A549 (cell line): Measurements from ENCODE around the gene CDK14. TPM values are rescaled to one million over a fixed set of nuclear protein-coding genes. Genes with fewer than 3 reads are reported as not detected.

Experiments
- ATAC-seq, 2 experiments: fragments of 200-7000 bp in 1 of 2; fragments of >200 bp in 1 of 2; cut with Nextera tagmentation in 1 of 2; cut with Tn5 transposase in 1 of 2; 3 replicates each; pipeline versions ENCODE4 v1.8.0 to v1.9.1; 2018 to 2020; ENCODE audit warnings: mild to moderate bottlenecking in 1 of 2, moderate library complexity in 1 of 2
- CTCF ChIA-PET: fragments of 300-600 bp; sonication (Branson Sonifier 250); formaldehyde crosslinking; extraction: SDS; loops from one replicate; lab custom pipeline; 2021; ENCODE audit warnings: antibody characterized with exemption, inconsistent platforms; lab: Yijun Ruan, JAX
- POLR2A ChIA-PET: fragments of 350-600 bp; formaldehyde crosslinking; extraction: SDS; loops from one replicate; lab custom pipeline; 2021; ENCODE audit warnings: antibody characterized with exemption, inconsistent platforms; lab: Yijun Ruan, JAX
- DNase-seq, 2 experiments: peaks; one replicate each; pipeline versions ENCODE4 v3.0.0 to v3.0.0-alpha.2; 2011 to 2016; ENCODE audit warnings: low read depth in 1 of 2, low spot score in 1 of 2
- FAIRE-seq: peaks from 2 replicates; lab custom pipeline; 2011; peaks lifted over from hg19 to GRCh38; lab: Jason Lieb, UNC
- H3K27ac ChIP-seq, 2 experiments: fragments of >200 bp; sonication (Bioruptor Twin); formaldehyde crosslinking; 3 replicates each; pipeline ENCODE4 v1.5.1; 2016 to 2017
- H3K4me1 ChIP-seq: fragments of >200 bp; sonication (Bioruptor Twin); formaldehyde crosslinking; 3 replicates; pipeline ENCODE4 v1.6.1; 2016
- H3K4me2 ChIP-seq: fragments of >200 bp; sonication (Bioruptor Twin); formaldehyde crosslinking; 3 replicates; pipeline ENCODE4 v1.6.1; 2016
- H3K4me3 ChIP-seq: fragments of >200 bp; sonication (Bioruptor Twin); formaldehyde crosslinking; 3 replicates; pipeline ENCODE4 v1.5.1; 2016
- H3K9me3 ChIP-seq: fragments of >200 bp; sonication (Bioruptor Twin); formaldehyde crosslinking; 3 replicates; pipeline ENCODE4 v1.6.1; 2016
- BHLHE40 ChIP-seq: IDR thresholded peaks from 2 replicates; pipeline ENCODE4 v1.6.1; 2012; ENCODE audit warnings: low read depth, low read length, inconsistent platforms
- CHD2 ChIP-seq: fragments of 150-350 bp; IDR thresholded peaks from 2 replicates; pipeline ENCODE4 v1.6.1; 2014; ENCODE audit warnings: low read length; ENCODE audit not compliant: partially characterized antibody
- CHD4 ChIP-seq: fragments of 200-600 bp; sonication (generic); IDR thresholded peaks from 2 replicates; pipeline ENCODE4 v1.6.1; 2016; ENCODE audit warnings: antibody characterized with exemption, mild to moderate bottlenecking, borderline replicate concordance
- ELK1 ChIP-seq: fragments of 150-350 bp; IDR thresholded peaks from 2 replicates; pipeline ENCODE4 v1.6.1; 2014; ENCODE audit warnings: low read depth, mild to moderate bottlenecking, low read length
- EP300 ChIP-seq, 2 experiments: fragments of >200 bp; sonication (Bioruptor Twin); formaldehyde crosslinking; IDR thresholded peaks; 2 replicates in 1 of 2; 3 replicates in 1 of 2; pipeline ENCODE4 v1.6.1; 2016 to 2017
- FOSL2 ChIP-seq, 2 experiments: fragments of 450-650 bp in 1 of 2; fragments of >200 bp in 1 of 2; sonication (Bioruptor Twin) in 1 of 2; formaldehyde crosslinking; IDR thresholded peaks; 2 replicates each; pipeline versions ENCODE4 v1.5.0 to v1.6.1; 2016 to 2020; ENCODE audit warnings: mild to moderate bottlenecking in 1 of 2, moderate library complexity in 1 of 2
- FOXS1 ChIP-seq: fragments of 250-450 bp; sonication (Bioruptor Pico); IDR thresholded peaks from 2 replicates; pipeline ENCODE4 v1.5.0; 2020; ENCODE audit warnings: mild to moderate bottlenecking, moderate library complexity
- GATA3 ChIP-seq: IDR thresholded peaks from 2 replicates; pipeline ENCODE4 v1.6.1; 2012; ENCODE audit warnings: borderline replicate concordance
- HDAC2 ChIP-seq: fragments of 200-600 bp; sonication (generic); IDR thresholded peaks from 2 replicates; pipeline ENCODE4 v1.6.1; 2016
- HES2 ChIP-seq: fragments of >200 bp; sonication (Bioruptor Twin); formaldehyde crosslinking; IDR thresholded peaks from 2 replicates; pipeline ENCODE4 v1.6.1; 2016
- HOXA7 ChIP-seq: fragments of 250-450 bp; sonication (Bioruptor Pico); IDR thresholded peaks from 2 replicates; pipeline ENCODE4 v1.5.0; 2020; ENCODE audit warnings: mild to moderate bottlenecking, moderate library complexity
- HOXB5 ChIP-seq: fragments of 250-450 bp; sonication (Bioruptor Pico); IDR thresholded peaks from 2 replicates; pipeline ENCODE4 v1.5.0; 2020; ENCODE audit warnings: mild to moderate bottlenecking, moderate library complexity
- JUN ChIP-seq, 2 experiments: fragments of >200 bp; sonication (Bioruptor Twin); formaldehyde crosslinking; IDR thresholded peaks; 2 replicates in 1 of 2; 3 replicates in 1 of 2; pipeline ENCODE4 v1.6.1; 2016 to 2017
- KDM1A ChIP-seq: fragments of 200-600 bp; sonication (generic); IDR thresholded peaks from 2 replicates; pipeline ENCODE4 v1.6.1; 2016; ENCODE audit warnings: low read depth, mild to moderate bottlenecking
- KDM5A ChIP-seq: fragments of 200-600 bp; sonication (generic); IDR thresholded peaks from 2 replicates; pipeline ENCODE4 v1.6.1; 2016; ENCODE audit warnings: antibody characterized with exemption, mild to moderate bottlenecking
- NFE2L2 ChIP-seq: fragments of 150-350 bp; conservative IDR thresholded peaks from 2 replicates; pipeline ENCODE4 v1.6.1; 2014; ENCODE audit warnings: low read length
- NPAS2 ChIP-seq: fragments of 250-450 bp; sonication (Bioruptor Pico); IDR thresholded peaks from 2 replicates; pipeline ENCODE4 v1.8.0; 2022; ENCODE audit warnings: mild to moderate bottlenecking, moderate library complexity, borderline replicate concordance
- POLR2AphosphoS2 ChIP-seq: conservative IDR thresholded peaks from 2 replicates; pipeline ENCODE4 v1.6.1; 2012; ENCODE audit warnings: low read length, improper control_type of control experiment, inconsistent platforms
- RAD21 ChIP-seq, 2 experiments: fragments of >200 bp in 1 of 2; sonication (Bioruptor Twin) in 1 of 2; formaldehyde crosslinking in 1 of 2; IDR thresholded peaks in 1 of 2; conservative IDR thresholded peaks in 1 of 2; 2 replicates in 1 of 2; 3 replicates in 1 of 2; pipeline ENCODE4 v1.6.1; 2012 to 2018; ENCODE audit warnings: inconsistent platforms in 1 of 2
- RCOR1 ChIP-seq: fragments of 150-350 bp; IDR thresholded peaks from 2 replicates; pipeline ENCODE4 v1.6.1; 2014; ENCODE audit warnings: antibody characterized with exemption, low read length, low read depth
- REST ChIP-seq: fragments of 200-600 bp; sonication (generic); IDR thresholded peaks from 2 replicates; pipeline ENCODE4 v1.6.1; 2016; ENCODE audit warnings: antibody characterized with exemption, mild to moderate bottlenecking, moderate library complexity
- RNF2 ChIP-seq: fragments of 200-600 bp; sonication (generic); IDR thresholded peaks from 2 replicates; pipeline ENCODE4 v1.6.1; 2016; ENCODE audit warnings: low read depth, mild to moderate bottlenecking, antibody characterized with exemption, moderate library complexity, borderline replicate concordance
- SREBF2 ChIP-seq: fragments of 450-650 bp; IDR thresholded peaks from 2 replicates; pipeline ENCODE4 v1.6.1; 2014; ENCODE audit warnings: mild to moderate bottlenecking, moderate library complexity
- TP53 ChIP-seq: fragments of 250-450 bp; sonication (Bioruptor Pico); IDR thresholded peaks from 2 replicates; pipeline ENCODE4 v1.5.0; 2021; ENCODE audit warnings: mild to moderate bottlenecking, moderate library complexity
- USF2 ChIP-seq: fragments of 450-650 bp; IDR thresholded peaks from 2 replicates; pipeline ENCODE4 v1.6.1; 2014; ENCODE audit warnings: antibody characterized with exemption
- ZC3H11A ChIP-seq: fragments of 450-650 bp; IDR thresholded peaks from 2 replicates; pipeline ENCODE4 v1.6.1; 2014; ENCODE audit warnings: antibody characterized with exemption, mild to moderate bottlenecking
- ZFP36 ChIP-seq: fragments of 450-650 bp; IDR thresholded peaks from 2 replicates; pipeline ENCODE4 v1.6.1; 2014; ENCODE audit warnings: borderline replicate concordance; ENCODE audit not compliant: partially characterized antibody
- ZNF302 ChIP-seq: fragments of 250-450 bp; sonication (Bioruptor Pico); IDR thresholded peaks from 2 replicates; pipeline ENCODE4 v1.9.0; 2021; ENCODE audit warnings: inconsistent platforms, mild to moderate bottlenecking, moderate library complexity
- ZSCAN20 ChIP-seq: fragments of 250-450 bp; sonication (Bioruptor Pico); IDR thresholded peaks from 2 replicates; pipeline ENCODE4 v1.8.0; 2022; ENCODE audit warnings: mild to moderate bottlenecking, moderate library complexity
- WGBS: methylation state at CpG from one replicate; pipeline ENCODE4 v1.1.6; 2017; ENCODE audit errors: missing lambda C conversion rate; 5-methylcytosine and 5-hydroxymethylcytosine counted together
- polyA plus RNA-seq, 4 experiments: library from polyadenylated mRNA; depleted of rRNA in 3 of 4; stranded (reverse); fragments of >200 nt; fragmentation: RNase III in 1 of 4; extraction: RNeasy Plus Mini Kit Qiagen cat#74134 plus additional on column Dnase treatment in 1 of 4; gene quantifications; 2 replicates in 3 of 4; 3 replicates in 1 of 4; pipeline ENCODE4 v1.2.3, GENCODE V29; 2011 to 2017

Gene CDK14
- polyA plus RNA-seq, 2 of the 4 experiments (the other 2 are of a cell fraction) = 0.21 to 0.23 TPM

- no peak overlapping the region for H3K27ac ChIP-seq
- H3K9me3 ChIP-seq = no peaks in the 10 kb centered on the region
- no peaks in the 10 kb centered on the region for H3K4me1 ChIP-seq
- H3K4me2 ChIP-seq = no peak overlapping the region
- CTCF ChIA-PET = no interaction called here
- no peak for DNase-seq
- POLR2A ChIA-PET = no interaction called here
- no peak for TF ChIP-seq HDAC2
- no peak for TF ChIP-seq HOXA7 (CRISPR knock-in tag)
- no peak for TF ChIP-seq EP300 (IDR thresholded peaks at IDR 0.05)
- TF ChIP-seq RAD21 (conservative IDR thresholded peaks at IDR 0.05 in 1 of 2, IDR thresholded peaks at IDR 0.05 in 1 of 2) = no peak
- TF ChIP-seq FOXS1 (CRISPR knock-in tag) = no peak
- no peak for TF ChIP-seq POLR2AphosphoS2
- ATAC-seq = no peak
- H3K4me3 ChIP-seq = no peak overlapping the region
- no peak for FAIRE-seq
These were observed 603.5 kb downstream of the CDK14 start for GRCh38 chr7:91199601-91200000.

- no peaks in the 10 kb centered on the region for H3K9me3 ChIP-seq
- WGBS = 24% methylated on average over 9 of the region's 9 CpGs
- no peak overlapping the region for H3K4me3 ChIP-seq
- DNase-seq = no peak
- H3K4me2 ChIP-seq = no peak overlapping the region
- no peak for FAIRE-seq
- H3K27ac ChIP-seq = no peak overlapping the region
- CTCF ChIA-PET = interaction anchor here (0.7 kb wide), 1 partner anchor 378 kb away, joined by 3 read pairs; no protein-coding TSS in a partner anchor
- POLR2A ChIA-PET = no interaction called here
- no peak for ATAC-seq
- TF ChIP-seq RCOR1 = no peak
- TF ChIP-seq KDM1A = no peak
- TF ChIP-seq ZC3H11A = no peak
- TF ChIP-seq ELK1 = no peak
- no peak for TF ChIP-seq TP53 (CRISPR knock-in tag)
- no peak for TF ChIP-seq REST
- TF ChIP-seq JUN (IDR thresholded peaks at IDR 0.05) = no peak
- TF ChIP-seq HDAC2 = no peak
- no peak for TF ChIP-seq ZFP36
- no peak for TF ChIP-seq CHD2
- TF ChIP-seq HOXB5 (CRISPR knock-in tag) = no peak
- no peak for TF ChIP-seq ZSCAN20 (CRISPR knock-in tag)
- H3K4me1 ChIP-seq = no peaks in the 10 kb centered on the region
These were observed 605.5 kb downstream of the CDK14 start for GRCh38 chr7:91201442-91202113.

- TF ChIP-seq BHLHE40 (no peak), ZNF302 (CRISPR knock-in tag) (no peak), USF2 (no peak), CHD4 (no peak), RNF2 (no peak), GATA3 (no peak), HES2 (no peak), KDM5A (no peak), SREBF2 (no peak), FOSL2 (IDR thresholded peaks at IDR 0.05) (no peak), FOSL2 (CRISPR knock-in tag; IDR thresholded peaks at IDR 0.05) (no peak), ZFP36 (no peak), NPAS2 (no peak), NFE2L2 (no peak)
- FAIRE-seq (no peak), DNase-seq (no peak), ATAC-seq (no peak)
- no peak overlapping the region for H3K4me3 ChIP-seq
- ChIA-PET CTCF (interaction anchor here (1.0 kb wide), 1 partner anchor 11 kb away, joined by 3 read pairs; no protein-coding TSS in a partner anchor), POLR2A (no interaction called here)
- no peaks in the 10 kb centered on the region for H3K4me1 ChIP-seq
- no peak overlapping the region for H3K4me2 ChIP-seq
- no peaks in the 10 kb centered on the region for H3K9me3 ChIP-seq
- WGBS = 15% methylated on average over 6 of the region's 6 CpGs
- no peak overlapping the region for H3K27ac ChIP-seq
These were observed 610.3 kb downstream of the CDK14 start for GRCh38 chr7:91206361-91206960.
